K562 (cell line): ENCODE results near the gene NXPH4. TPM values are rescaled to one million over a fixed set of nuclear protein-coding genes. Genes with fewer than 3 reads are reported as not detected.

Source experiments
- ATAC-seq: fragments of 200-7000 bp; cut with Tn5 transposase; 3 replicates; pipeline ENCODE4 v1.9.1; 2020; ENCODE audit warnings: moderate library complexity
- BruUV-seq: library from RNA; stranded (reverse); fragments of 400-500 nt; replicated peaks from 2 replicates; lab custom pipeline; 2021; lab: Mats Ljungman, UMichigan
- CTCF ChIA-PET: fragments of 300-600 bp; formaldehyde crosslinking; extraction: SDS; loops from one replicate; lab custom pipeline; 2021; ENCODE audit warnings: low intra/inter-chr PET ratio; lab: Yijun Ruan, JAX
- POLR2A ChIA-PET: fragments of 300-600, 350-650 bp; sonication (Branson Sonifier 250); formaldehyde crosslinking; extraction: SDS; loops from one replicate; lab custom pipeline; 2021; ENCODE audit warnings: antibody characterized with exemption, inconsistent platforms; lab: Yijun Ruan, JAX
- DNase-seq, 4 experiments: peaks; one replicate each; pipeline versions ENCODE4 v3.0.0 to v3.0.0-alpha.2; 2011 to 2018; ENCODE audit warnings: low spot score in 3 of 4, mixed read lengths in 3 of 4; ENCODE audit errors: extremely low read depth in 1 of 4
- FAIRE-seq: peaks from 2 replicates; lab custom pipeline; 2011; peaks lifted over from hg19 to GRCh38; lab: Jason Lieb, UNC
- H2AFZ ChIP-seq: 2 replicates; pipeline ENCODE4 v1.6.0; 2011; ENCODE audit warnings: low read depth, low read length, control low read depth, inconsistent platforms
- H3K27ac ChIP-seq: fragments of 200-600 bp; 3 replicates; pipeline ENCODE4 v1.8.0; 2011; ENCODE audit warnings: low read depth, mild to moderate bottlenecking, control low read depth, inconsistent platforms, low read length, moderate library complexity, mixed read lengths; ENCODE audit errors: extremely low read depth
- H3K27me3 ChIP-seq, 2 experiments: fragments of 300-600 bp in 1 of 2; 2 replicates in 1 of 2; 3 replicates in 1 of 2; pipeline versions ENCODE4 v1.6.0 to v1.8.0; 2011; ENCODE audit warnings: inconsistent platforms in 2 of 2, low read length in 2 of 2, mild to moderate bottlenecking in 1 of 2, mixed read lengths in 1 of 2, moderate library complexity in 1 of 2; ENCODE audit not compliant: control insufficient read depth in 2 of 2, insufficient read depth in 2 of 2
- H3K36me3 ChIP-seq: fragments of 300-600 bp; 3 replicates; pipeline ENCODE4 v1.8.0; 2011; ENCODE audit warnings: mild to moderate bottlenecking, low read length, inconsistent platforms; ENCODE audit not compliant: control insufficient read depth, insufficient read depth
- H3K4me1 ChIP-seq, 2 experiments: fragments of 200-600 bp in 1 of 2; replicated peaks in 1 of 2; 2 replicates in 1 of 2; 3 replicates in 1 of 2; pipeline versions ENCODE4 v1.5.1 to v1.8.0; 2011; ENCODE audit warnings: inconsistent platforms in 2 of 2, low read length in 2 of 2, mild to moderate bottlenecking in 1 of 2, mixed read lengths in 1 of 2, moderate library complexity in 1 of 2; ENCODE audit not compliant: control insufficient read depth in 2 of 2, insufficient read depth in 2 of 2
- H3K4me2 ChIP-seq: 2 replicates; pipeline ENCODE4 v1.6.1; 2011; ENCODE audit warnings: low read length, control low read depth, inconsistent platforms, mixed read lengths; ENCODE audit not compliant: insufficient read depth
- H3K4me3 ChIP-seq: fragments of 200-600 bp; sonication (generic), shearing (Covaris generic); 2 replicates; pipeline ENCODE4 v1.5.1; 2016; ENCODE audit warnings: control low read depth, inconsistent platforms
- H3K79me2 ChIP-seq: fragments of 200-600 bp; 3 replicates; pipeline ENCODE4 v1.8.0; 2011; ENCODE audit warnings: low read length, inconsistent platforms; ENCODE audit not compliant: control insufficient read depth, insufficient read depth
- H3K9ac ChIP-seq, 2 experiments: 2 replicates each; pipeline versions ENCODE4 v1.6.0 to v1.6.1; 2011; ENCODE audit warnings: low read depth in 2 of 2, low read length in 2 of 2, control low read depth in 1 of 2, inconsistent platforms in 1 of 2, mild to moderate bottlenecking in 1 of 2, mixed read lengths in 1 of 2; ENCODE audit not compliant: insufficient read depth in 1 of 2
- H3K9me1 ChIP-seq: one replicate; pipeline ENCODE4 v1.6.0; 2011; ENCODE audit warnings: inconsistent platforms, mild to moderate bottlenecking, low read length, moderate library complexity; ENCODE audit not compliant: control insufficient read depth, insufficient read depth
- H3K9me3 ChIP-seq: replicated peaks from 2 replicates; pipeline ENCODE4 v1.5.1; 2011; ENCODE audit warnings: low read depth, low read length, inconsistent platforms; ENCODE audit not compliant: control insufficient read depth, insufficient read depth
- H4K20me1 ChIP-seq: replicated peaks from 2 replicates; pipeline ENCODE4 v1.6.1; 2011; ENCODE audit warnings: low read length, inconsistent platforms, mixed read lengths; ENCODE audit not compliant: control insufficient read depth, insufficient read depth
- AFF1 ChIP-seq, 2 experiments: fragments of 450-650 bp; IDR thresholded peaks; 2 replicates each; pipeline ENCODE4 v1.6.1; 2018; ENCODE audit warnings: mild to moderate bottlenecking in 2 of 2, low read depth in 1 of 2; ENCODE audit not compliant: partially characterized antibody in 2 of 2
- CEBPG ChIP-seq, 3 experiments: fragments of 200-800 bp in 1 of 3; sonication (Bioruptor generic) in 1 of 3; sonication (generic) in 1 of 3; formaldehyde crosslinking in 1 of 3; IDR thresholded peaks in 2 of 3; conservative IDR thresholded peaks in 1 of 3; 2 replicates each; pipeline versions ENCODE4 v1.6.1 to v1.8.0; 2016 to 2022; ENCODE audit warnings: missing compliant biosample characterization in 2 of 3, missing genetic modification characterization in 2 of 3, mild to moderate bottlenecking in 1 of 3, missing genetic modification reagents in 1 of 3
- GTF2E2 ChIP-seq: fragments of 200-800 bp; sonication (Bioruptor generic); IDR thresholded peaks from 2 replicates; pipeline ENCODE4 v1.6.1; 2016; ENCODE audit warnings: missing genetic modification characterization, missing compliant biosample characterization
- HMG20A ChIP-seq: fragments of 450-650 bp; formaldehyde crosslinking; conservative IDR thresholded peaks from 2 replicates; pipeline ENCODE4 v1.4.0; 2020; ENCODE audit warnings: mild to moderate bottlenecking, mixed read lengths
- KAT2B ChIP-seq: IDR thresholded peaks from one replicate; pipeline ENCODE4 v1.6.1; 2012; ENCODE audit warnings: low read depth, mild to moderate bottlenecking, control low read depth, inconsistent platforms, low read length, moderate library complexity
- PHTF2 ChIP-seq: fragments of 250-450 bp; sonication (Bioruptor Pico); IDR thresholded peaks from 2 replicates; pipeline ENCODE4 v1.5.0; 2021; ENCODE audit warnings: mild to moderate bottlenecking
- POLR2G ChIP-seq: fragments of 200-400 bp; formaldehyde crosslinking; IDR thresholded peaks from 2 replicates; pipeline ENCODE4 v1.6.1; 2017; ENCODE audit warnings: low read depth, mild to moderate bottlenecking, antibody characterized with exemption, low read length, moderate library complexity
- PRPF4 ChIP-seq: fragments of 200-400 bp; formaldehyde crosslinking; IDR thresholded peaks from one replicate; pipeline ENCODE4 v1.6.1; 2017; ENCODE audit warnings: low read length, low read depth, mild to moderate bottlenecking; ENCODE audit not compliant: insufficient read depth, poor library complexity, severe bottlenecking
- RFX7 ChIP-seq: fragments of 250-450 bp; sonication (Bioruptor Pico); IDR thresholded peaks from 2 replicates; pipeline ENCODE4 v1.5.1; 2021; ENCODE audit warnings: mild to moderate bottlenecking
- ZC3H4 ChIP-seq: sonication (generic); formaldehyde crosslinking; IDR thresholded peaks from 2 replicates; pipeline ENCODE4 v1.9.0; 2021; ENCODE audit warnings: missing genetic modification reagents, borderline replicate concordance
- ZNF41 ChIP-seq: fragments of 250-450 bp; sonication (Bioruptor Pico); conservative IDR thresholded peaks from 2 replicates; pipeline ENCODE4 v1.4.0; 2020; ENCODE audit warnings: mild to moderate bottlenecking
- ZNF75A ChIP-seq: fragments of 450-650 bp; formaldehyde crosslinking; IDR thresholded peaks from 2 replicates; pipeline ENCODE4 v1.4.0; 2020; ENCODE audit warnings: mild to moderate bottlenecking
- WGBS: fragments of 100-300 bp; shearing (Covaris generic); methylation state at CpG from one replicate; pipeline ENCODE4 v1.1.6; 2016; ENCODE audit warnings: low coverage, mixed read lengths; ENCODE audit not compliant: insufficient coverage; ENCODE audit errors: missing lambda C conversion rate; 5-methylcytosine and 5-hydroxymethylcytosine counted together
- in situ Hi-C: fragments of 300-500 bp; cut with MboI; formaldehyde crosslinking; loops from 4 replicates; pipeline ENCODE4 v1.15.0; 2018; ENCODE audit warnings: inconsistent platforms, mixed read lengths
- intact Hi-C: fragments of 100-400 bp; cut with micrococcal nuclease; formaldehyde crosslinking; loops from 2 replicates; pipeline ENCODE4 v1.14.2; 2022
- polyA plus RNA-seq, 8 experiments: library from polyadenylated mRNA; depleted of rRNA in 4 of 8; stranded (reverse) in 5 of 8; unstranded in 3 of 8; fragments of >200 nt; fragmentation: Nextera tagmentation in 2 of 8; fragmentation: Illumina TruSeq in 1 of 8; extraction: Ambion mirVana in 2 of 8; extraction: Trizol in 1 of 8; gene quantifications; 2 replicates each; pipeline versions ENCODE4 v1.2.1 to v1.2.3, GENCODE V29; 2011 to 2014; ENCODE audit warnings: inconsistent platforms in 1 of 8, missing spikeins in 1 of 8
- total RNA-seq, 7 experiments: library from RNA; depleted of rRNA in 6 of 7; stranded (reverse); fragments of >200 nt in 6 of 7; fragmentation: Illumina TruSeq in 2 of 7; extraction: Trizol in 2 of 7; gene quantifications; 2 replicates each; pipeline versions ENCODE4 v1.2.1 to v1.2.3, GENCODE V29; 2011 to 2021; ENCODE audit warnings: low replicate concordance in 1 of 7
- TF ChIP-seq, protein P1 (sequence below): fragments of 450-650 bp; IDR thresholded peaks from 2 replicates; pipeline ENCODE4 v1.6.1; 2018; ENCODE audit warnings: mild to moderate bottlenecking, low read depth; ENCODE audit not compliant: partially characterized antibody
- TF ChIP-seq, protein P2 (sequence below): sonication (generic); formaldehyde crosslinking; IDR thresholded peaks from 2 replicates; pipeline ENCODE4 v1.9.0; 2022; ENCODE audit warnings: mild to moderate bottlenecking, missing genetic modification reagents

Gene NXPH4
- total and polyA plus RNA-seq, 9 of the 15 experiments (the other 6 are each of a cell fraction or from before 2014, with no cell fraction given), result 0.49 to 2.7 (median 1.1) TPM; not detected in 4

GRCh38 chr12:57225680-57226210 is 9.2 kb downstream of the NXPH4 start:
- Histone ChIP-seq H3K4me1 (peaks cover 36 to 54% of the 10 kb centered on the region in 2 experiments), H3K9ac (no peak overlapping the region), H3K36me3 (peaks cover 3% of the 10 kb centered on the region; the same call in 1 of the 3 replicates), H3K27me3 (peaks cover 6 to 13% of the 10 kb centered on the region in 2 experiments; a peak in 3 of 5 replicates), H3K4me3 (no peak overlapping the region), H3K79me2 (peaks cover 16% of the 10 kb centered on the region), H3K9me3 (no peaks in the 10 kb centered on the region), H2AFZ (no peak overlapping the region), H3K9me1 (no peaks in the 10 kb centered on the region), H4K20me1 (peaks cover 5% of the 10 kb centered on the region; the same call in 1 of the 2 replicates), H3K27ac (no peak overlapping the region), H3K4me2 (no peak overlapping the region)
- POLR2A ChIA-PET, result interaction anchor here (0.6 to 1.5 kb wide), 2 partner anchors 12 to 17 kb away, joined by 3 to 8 read pairs; a partner anchor contains a TSS
- DNase-seq (no peak), ATAC-seq (no peak), FAIRE-seq (no peak)
- no TSS peak for BruUV-seq
- 83% methylated on average over 14 of the region's 18 CpGs for WGBS
- in situ Hi-C loops, result no loop called here
- intact Hi-C loops, result no loop called here
- CTCF ChIA-PET, result no interaction called here
- TF ChIP-seq PRPF4 (no peak), ZNF75A (no peak), ZNF41 (CRISPR knock-in tag) (no peak), ZC3H4 (no peak), RFX7 (no peak), CEBPG (CRISPR knock-in tag; IDR thresholded peaks at IDR 0.05) (no peak), CEBPG (tag; conservative IDR thresholded peaks at IDR 0.05 in 1 of 2, IDR thresholded peaks at IDR 0.05 in 1 of 2) (no peak), PHTF2 (CRISPR knock-in tag) (no peak), HMG20A (CRISPR knock-in tag) (no peak), GTF2E2 (no peak), POLR2G (no peak), KAT2B (no peak), AFF1 (IDR thresholded peaks at IDR 0.05; ENCODE audit: low read depth in 1 of 2, partially characterized antibody in 2 of 2) (no peak)
- TF ChIP-seq, protein P1, sequence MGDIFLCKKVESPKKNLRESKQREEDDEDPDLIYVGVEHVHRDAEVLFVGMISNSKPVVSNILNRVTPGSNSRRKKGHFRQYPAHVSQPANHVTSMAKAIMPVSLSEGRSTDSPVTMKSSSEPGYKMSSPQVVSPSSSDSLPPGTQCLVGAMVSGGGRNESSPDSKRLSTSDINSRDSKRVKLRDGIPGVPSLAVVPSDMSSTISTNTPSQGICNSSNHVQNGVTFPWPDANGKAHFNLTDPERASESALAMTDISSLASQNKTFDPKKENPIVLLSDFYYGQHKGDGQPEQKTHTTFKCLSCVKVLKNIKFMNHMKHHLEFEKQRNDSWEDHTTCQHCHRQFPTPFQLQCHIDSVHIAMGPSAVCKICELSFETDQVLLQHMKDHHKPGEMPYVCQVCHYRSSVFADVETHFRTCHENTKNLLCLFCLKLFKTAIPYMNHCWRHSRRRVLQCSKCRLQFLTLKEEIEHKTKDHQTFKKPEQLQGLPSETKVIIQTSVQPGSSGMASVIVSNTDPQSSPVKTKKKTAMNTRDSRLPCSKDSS, result no peak
- TF ChIP-seq, protein P2, sequence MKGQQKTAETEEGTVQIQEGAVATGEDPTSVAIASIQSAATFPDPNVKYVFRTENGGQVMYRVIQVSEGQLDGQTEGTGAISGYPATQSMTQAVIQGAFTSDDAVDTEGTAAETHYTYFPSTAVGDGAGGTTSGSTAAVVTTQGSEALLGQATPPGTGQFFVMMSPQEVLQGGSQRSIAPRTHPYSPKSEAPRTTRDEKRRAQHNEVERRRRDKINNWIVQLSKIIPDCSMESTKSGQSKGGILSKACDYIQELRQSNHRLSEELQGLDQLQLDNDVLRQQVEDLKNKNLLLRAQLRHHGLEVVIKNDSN, result no peak
